ENCODE results near the gene NRCAM.
A peak's percentile ranks its signal among the peaks of the same experiment; 100 is the strongest.

NRCAM gene

DNA sequence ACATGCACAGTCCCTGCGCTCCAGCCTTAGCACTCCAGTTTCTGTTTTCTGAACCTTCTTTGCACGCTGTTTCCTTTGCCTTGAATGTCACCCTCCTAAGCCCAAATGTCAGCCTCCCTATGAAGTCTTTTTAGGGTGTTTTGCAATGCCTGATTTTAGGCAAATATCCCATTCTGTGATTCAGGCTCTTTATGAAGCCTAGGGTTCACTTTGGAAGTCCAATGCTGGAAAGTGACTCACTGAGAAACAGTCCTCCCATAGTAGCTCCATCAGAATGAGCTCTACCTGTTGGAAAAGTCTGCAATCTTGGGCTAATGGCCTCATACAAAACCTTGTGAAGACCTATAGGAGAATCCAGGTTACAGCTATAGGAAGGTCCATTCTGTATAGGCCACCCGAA is 331.4 kb downstream of the NRCAM start:
- H3K27ac ChIP-seq, result no peak overlapping the region
- ChIA-PET CTCF (interaction anchor here (0.6 kb wide), 1 partner anchor 123 kb away, joined by 4 read pairs; no protein-coding TSS in a partner anchor), POLR2A (ENCODE audit: low non-redundant PET) (no interaction called here)
- DNase-seq (ENCODE audit: low spot score), result no peak
- TF ChIP-seq, protein P1, sequence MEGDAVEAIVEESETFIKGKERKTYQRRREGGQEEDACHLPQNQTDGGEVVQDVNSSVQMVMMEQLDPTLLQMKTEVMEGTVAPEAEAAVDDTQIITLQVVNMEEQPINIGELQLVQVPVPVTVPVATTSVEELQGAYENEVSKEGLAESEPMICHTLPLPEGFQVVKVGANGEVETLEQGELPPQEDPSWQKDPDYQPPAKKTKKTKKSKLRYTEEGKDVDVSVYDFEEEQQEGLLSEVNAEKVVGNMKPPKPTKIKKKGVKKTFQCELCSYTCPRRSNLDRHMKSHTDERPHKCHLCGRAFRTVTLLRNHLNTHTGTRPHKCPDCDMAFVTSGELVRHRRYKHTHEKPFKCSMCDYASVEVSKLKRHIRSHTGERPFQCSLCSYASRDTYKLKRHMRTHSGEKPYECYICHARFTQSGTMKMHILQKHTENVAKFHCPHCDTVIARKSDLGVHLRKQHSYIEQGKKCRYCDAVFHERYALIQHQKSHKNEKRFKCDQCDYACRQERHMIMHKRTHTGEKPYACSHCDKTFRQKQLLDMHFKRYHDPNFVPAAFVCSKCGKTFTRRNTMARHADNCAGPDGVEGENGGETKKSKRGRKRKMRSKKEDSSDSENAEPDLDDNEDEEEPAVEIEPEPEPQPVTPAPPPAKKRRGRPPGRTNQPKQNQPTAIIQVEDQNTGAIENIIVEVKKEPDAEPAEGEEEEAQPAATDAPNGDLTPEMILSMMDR (conservative IDR thresholded peaks at IDR 0.05; ENCODE audit: low read depth), result no peak

DNA sequence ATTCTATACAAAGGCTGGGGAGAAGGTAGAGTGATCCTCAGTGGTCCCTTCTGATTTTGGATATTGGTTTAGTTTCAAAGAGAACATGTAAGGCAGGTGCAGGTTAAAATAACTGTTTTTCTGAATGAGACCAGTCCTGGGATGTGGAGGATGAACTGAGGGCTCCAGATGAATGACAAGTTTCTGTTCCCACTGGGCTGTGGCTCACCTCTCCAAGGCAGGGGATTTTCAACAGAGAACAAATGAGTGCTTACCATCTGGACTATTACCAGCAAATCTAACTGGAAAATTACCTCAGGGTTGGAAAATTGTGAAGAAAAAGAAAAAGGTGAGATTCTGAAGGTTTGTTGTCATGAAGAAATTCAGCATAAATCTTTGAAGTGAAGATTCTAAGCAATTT is 334.1 kb downstream of the NRCAM start:
- TF ChIP-seq, protein P1 (conservative IDR thresholded peaks at IDR 0.05; ENCODE audit: low read depth), result no peak
- no peak overlapping the region for H3K27ac ChIP-seq
- no peak for DNase-seq (ENCODE audit: low spot score)
- ChIA-PET CTCF (interaction anchor here (1.1 to 1.8 kb wide), 2 partner anchors 13 to 23 kb away, joined by 3 to 9 read pairs; no protein-coding TSS in a partner anchor), POLR2A (ENCODE audit: low non-redundant PET) (no interaction called here)

DNA sequence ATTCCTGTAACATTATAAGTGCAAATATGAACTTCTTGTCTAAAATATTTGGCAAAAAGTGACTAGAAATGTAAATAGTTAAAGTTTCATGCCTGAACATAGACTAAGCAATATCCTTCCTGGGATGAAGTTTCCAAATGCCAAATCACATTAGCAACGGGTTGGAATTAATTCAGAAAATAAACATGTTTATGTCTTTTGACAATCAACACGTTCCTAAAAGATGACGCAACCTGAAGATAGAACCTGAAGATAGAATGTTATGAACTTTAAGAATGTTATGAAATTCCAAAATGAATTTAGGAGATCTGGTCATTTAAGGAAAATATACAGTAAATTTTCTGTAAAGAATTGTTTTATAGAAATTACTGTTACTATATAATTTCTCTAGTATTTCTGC is 335.3 kb downstream of the NRCAM start:
- H3K27ac ChIP-seq, result no peak overlapping the region
- POLR2A ChIA-PET (ENCODE audit: low non-redundant PET), result no interaction called here
- TF ChIP-seq, protein P1 (conservative IDR thresholded peaks at IDR 0.05; ENCODE audit: low read depth), result no peak
- no peak for DNase-seq (ENCODE audit: low spot score)
- CTCF ChIA-PET, result interaction anchor here (1.4 kb wide), 1 partner anchor 25 kb away, joined by 3 read pairs; no protein-coding TSS in a partner anchor

DNA sequence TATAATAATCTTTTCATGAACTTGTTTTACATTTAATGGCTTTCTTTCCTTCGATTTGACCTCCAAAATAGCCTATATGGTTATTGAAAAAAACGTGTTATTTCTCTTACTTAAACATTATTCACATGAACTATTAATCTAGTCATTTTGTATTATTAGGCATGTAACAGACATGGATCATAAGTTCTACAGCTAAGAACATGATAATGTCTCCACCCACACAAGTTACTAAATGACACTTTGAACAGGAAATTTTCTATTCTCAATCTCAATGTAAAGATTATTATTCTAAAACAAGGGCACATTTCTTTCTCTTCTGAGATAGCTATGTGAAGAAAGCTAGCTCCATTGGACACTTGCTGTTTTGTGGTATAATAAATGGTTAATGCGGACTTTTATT is 336.0 kb downstream of the NRCAM start:
- CTCF ChIA-PET, result interaction anchor here (1.4 kb wide), 1 partner anchor 26 kb away, joined by 3 read pairs; no protein-coding TSS in a partner anchor
- TF ChIP-seq, protein P1 (conservative IDR thresholded peaks at IDR 0.05; ENCODE audit: low read depth), result no peak
- no peak overlapping the region for H3K27ac ChIP-seq
- POLR2A ChIA-PET (ENCODE audit: low non-redundant PET), result no interaction called here
- no peak for DNase-seq (ENCODE audit: low spot score)

DNA sequence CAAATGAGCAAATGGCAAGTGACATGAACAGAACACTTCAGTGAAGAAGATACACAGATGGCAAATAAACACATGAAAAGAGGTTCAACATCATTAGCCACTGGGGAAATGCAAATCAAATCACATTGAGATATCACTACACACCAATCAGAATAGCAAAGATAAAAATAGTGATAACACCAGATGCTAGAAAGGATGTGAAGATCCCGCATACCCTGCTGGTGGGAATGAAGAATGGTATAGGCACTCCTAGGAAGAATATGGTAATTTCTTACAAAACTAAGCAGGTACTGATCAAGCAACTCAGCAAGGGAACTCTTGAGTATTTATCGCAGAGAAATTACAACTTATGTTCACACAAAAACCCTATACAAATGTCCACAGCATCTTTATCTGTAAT is 337.3 kb downstream of the NRCAM start:
- POLR2A ChIA-PET (ENCODE audit: low non-redundant PET), result no interaction called here
- TF ChIP-seq, protein P1 (conservative IDR thresholded peaks at IDR 0.05; ENCODE audit: low read depth), result no peak
- CTCF ChIA-PET, result interaction anchor here (1.0 kb wide), 1 partner anchor 27 kb away, joined by 4 read pairs; no protein-coding TSS in a partner anchor
- DNase-seq (ENCODE audit: low spot score), result no peak
- no peak overlapping the region for H3K27ac ChIP-seq

DNA sequence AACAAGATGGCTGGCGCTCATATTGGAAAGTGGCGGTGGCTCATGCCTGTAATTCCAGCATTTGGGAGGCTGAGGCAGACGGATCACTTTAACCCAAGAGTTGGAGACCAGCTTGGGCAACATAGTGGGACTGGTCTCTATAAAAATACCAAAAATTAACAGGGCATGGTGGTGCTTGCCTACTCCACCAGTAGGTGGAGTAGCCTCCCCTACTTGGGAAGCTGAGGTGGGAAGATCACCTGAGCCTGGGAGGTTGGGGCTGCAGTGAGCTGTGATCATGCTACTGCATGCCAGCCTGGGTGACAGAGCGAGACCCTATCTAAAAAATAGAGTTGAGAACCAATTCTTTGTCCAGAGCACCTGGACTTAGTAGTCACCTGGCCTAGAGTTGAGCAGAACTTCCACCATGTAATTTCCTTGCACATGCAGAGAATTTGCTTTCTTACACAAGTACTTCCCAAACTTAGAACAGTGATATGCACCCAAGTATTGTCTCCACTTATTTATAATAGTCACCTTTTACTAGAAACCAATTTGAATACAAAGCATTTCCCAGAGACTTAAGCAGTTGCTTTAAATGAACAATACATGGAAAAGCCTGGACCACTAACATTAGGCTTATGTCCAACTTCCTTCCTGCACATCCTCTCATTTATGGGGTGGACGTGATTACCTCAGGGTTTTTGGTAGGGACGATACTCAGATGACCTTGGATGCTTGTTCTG is 342.0 kb downstream of the NRCAM start:
- ChIA-PET CTCF (interaction anchor here (0.8 to 1.6 kb wide), 4 partner anchors 19 to 44 kb away, joined by 3 to 12 read pairs (median 5); no protein-coding TSS in a partner anchor), POLR2A (ENCODE audit: low non-redundant PET) (no interaction called here)
- TF ChIP-seq, protein P1 (conservative IDR thresholded peaks at IDR 0.05; ENCODE audit: low read depth), result peak; percentile 26; the same call in 1 of the 2 replicates
- no peak for DNase-seq (ENCODE audit: low spot score)
- no peak overlapping the region for H3K27ac ChIP-seq

All from RWPE1 (cell line).